Vagina (tissue), 2 donors: ENCODE measurements around the gene ATP8B3. TPM values are rescaled to one million over a fixed set of nuclear protein-coding genes. Genes with fewer than 3 reads are reported as not detected.

Experiments
- DNase-seq, 2 donors: peaks; one replicate each; pipeline ENCODE4 v3.0.0-alpha.2; 2017; ENCODE audit errors: extremely low spot score in 2 of 2
- H3K27ac ChIP-seq: fragments of 200-600 bp; sonication (generic); one replicate; pipeline ENCODE4 v1.5.1; 2019
- H3K27me3 ChIP-seq: fragments of 200-600 bp; sonication (generic); one replicate; pipeline ENCODE4 v1.5.1; 2019
- H3K36me3 ChIP-seq, 2 donors: fragments of 200-600 bp; sonication (generic); one replicate each; pipeline ENCODE4 v1.5.1; 2017 to 2019
- H3K4me1 ChIP-seq: fragments of 200-600 bp; sonication (generic); one replicate; pipeline ENCODE4 v1.5.1; 2019
- H3K4me3 ChIP-seq, 2 donors: fragments of 200-600 bp; sonication (generic); 1 replicate in 1 of 2; 2 replicates in 1 of 2; pipeline ENCODE4 v1.5.1; 2016 to 2019
- H3K9me3 ChIP-seq: fragments of 200-600 bp; sonication (generic); one replicate; pipeline ENCODE4 v1.5.1; 2019
- POLR2A ChIP-seq, 2 donors: fragments of 450-650 bp; IDR thresholded peaks; one replicate each; pipeline ENCODE4 v1.6.1; 2017; ENCODE audit warnings: antibody characterized with exemption in 2 of 2, mild to moderate bottlenecking in 2 of 2, moderate library complexity in 2 of 2
- POLR2AphosphoS5 ChIP-seq, 2 donors: sonication (generic); formaldehyde crosslinking; IDR thresholded peaks; one replicate each; pipeline ENCODE4 v1.9.0; 2017; ENCODE audit warnings: antibody characterized with exemption in 2 of 2, mild to moderate bottlenecking in 2 of 2, low read depth in 1 of 2; ENCODE audit not compliant: insufficient read depth in 1 of 2
- intact Hi-C: fragments of 100-400 bp; cut with DNase I; formaldehyde crosslinking; loops from one replicate; pipeline ENCODE4 v1.15.1; 2023
- total RNA-seq: library from RNA; depleted of rRNA; stranded (reverse); fragments of >200 nt; gene quantifications from one replicate; pipeline ENCODE4 v1.2.3, GENCODE V29; 2016
- TF ChIP-seq, protein P1 (sequence below), 3 experiments: fragments of 450-650 bp in 2 of 3; fragments of 200-600 bp in 1 of 3; sonication (generic) in 1 of 3; IDR thresholded peaks; one replicate each; pipeline ENCODE4 v1.5.1; 2017 to 2019; ENCODE audit warnings: antibody characterized with exemption in 3 of 3, mild to moderate bottlenecking in 2 of 3, moderate library complexity in 2 of 3

The ATP8B3 gene
- total RNA-seq, 1 donor from 2014 or later: 3.2 TPM

DNA sequence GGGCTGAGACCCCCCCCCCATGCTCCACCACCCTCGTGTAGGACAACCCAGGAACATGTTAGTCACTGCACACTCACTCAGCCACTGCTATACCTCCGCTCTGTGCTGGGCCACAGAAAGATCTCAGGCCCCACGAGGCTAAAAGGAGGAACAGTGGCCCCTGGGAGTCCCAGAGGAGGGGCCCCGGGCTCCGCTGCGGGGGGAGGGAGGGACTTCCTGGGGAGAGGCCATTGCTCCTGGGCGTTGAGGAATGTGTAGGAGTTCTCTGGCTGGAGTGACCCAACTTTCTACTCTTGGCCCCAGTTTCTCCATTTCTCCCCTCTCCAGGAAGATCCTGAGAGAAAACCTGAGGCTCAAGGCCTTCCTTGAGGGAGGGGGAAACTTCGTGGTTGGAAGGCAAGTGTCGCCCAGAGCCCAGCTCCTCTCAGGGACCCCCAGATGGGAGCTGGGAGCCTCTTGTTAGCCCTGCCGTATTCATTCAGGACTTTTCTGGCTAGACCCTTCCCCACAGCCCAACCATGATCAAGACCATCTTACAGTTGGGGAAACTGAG lies 45.2 kb downstream of the ATP8B3 start:
- intact Hi-C loops: loop anchor here (5.0 kb wide), 1 partner anchor 220 kb away; no protein-coding TSS in a partner anchor
- Histone ChIP-seq H3K9me3 (peaks cover 10% of the 10 kb centered on the region), H3K36me3 (no peaks in the 10 kb centered on the region), H3K4me3 (no peak overlapping the region), H3K27me3 (peaks cover 7% of the 10 kb centered on the region), H3K27ac (no peak overlapping the region), H3K4me1 (no peaks in the 10 kb centered on the region)
- DNase-seq: no peak
- no peak for TF ChIP-seq POLR2AphosphoS5 (IDR thresholded peaks at IDR 0.05; ENCODE audit: insufficient read depth in 1 of 2, low read depth in 1 of 2)
- TF ChIP-seq, protein P1, sequence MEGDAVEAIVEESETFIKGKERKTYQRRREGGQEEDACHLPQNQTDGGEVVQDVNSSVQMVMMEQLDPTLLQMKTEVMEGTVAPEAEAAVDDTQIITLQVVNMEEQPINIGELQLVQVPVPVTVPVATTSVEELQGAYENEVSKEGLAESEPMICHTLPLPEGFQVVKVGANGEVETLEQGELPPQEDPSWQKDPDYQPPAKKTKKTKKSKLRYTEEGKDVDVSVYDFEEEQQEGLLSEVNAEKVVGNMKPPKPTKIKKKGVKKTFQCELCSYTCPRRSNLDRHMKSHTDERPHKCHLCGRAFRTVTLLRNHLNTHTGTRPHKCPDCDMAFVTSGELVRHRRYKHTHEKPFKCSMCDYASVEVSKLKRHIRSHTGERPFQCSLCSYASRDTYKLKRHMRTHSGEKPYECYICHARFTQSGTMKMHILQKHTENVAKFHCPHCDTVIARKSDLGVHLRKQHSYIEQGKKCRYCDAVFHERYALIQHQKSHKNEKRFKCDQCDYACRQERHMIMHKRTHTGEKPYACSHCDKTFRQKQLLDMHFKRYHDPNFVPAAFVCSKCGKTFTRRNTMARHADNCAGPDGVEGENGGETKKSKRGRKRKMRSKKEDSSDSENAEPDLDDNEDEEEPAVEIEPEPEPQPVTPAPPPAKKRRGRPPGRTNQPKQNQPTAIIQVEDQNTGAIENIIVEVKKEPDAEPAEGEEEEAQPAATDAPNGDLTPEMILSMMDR (IDR thresholded peaks at IDR 0.05): no peak
- TF ChIP-seq POLR2A (IDR thresholded peaks at IDR 0.05): no peak

DNA sequence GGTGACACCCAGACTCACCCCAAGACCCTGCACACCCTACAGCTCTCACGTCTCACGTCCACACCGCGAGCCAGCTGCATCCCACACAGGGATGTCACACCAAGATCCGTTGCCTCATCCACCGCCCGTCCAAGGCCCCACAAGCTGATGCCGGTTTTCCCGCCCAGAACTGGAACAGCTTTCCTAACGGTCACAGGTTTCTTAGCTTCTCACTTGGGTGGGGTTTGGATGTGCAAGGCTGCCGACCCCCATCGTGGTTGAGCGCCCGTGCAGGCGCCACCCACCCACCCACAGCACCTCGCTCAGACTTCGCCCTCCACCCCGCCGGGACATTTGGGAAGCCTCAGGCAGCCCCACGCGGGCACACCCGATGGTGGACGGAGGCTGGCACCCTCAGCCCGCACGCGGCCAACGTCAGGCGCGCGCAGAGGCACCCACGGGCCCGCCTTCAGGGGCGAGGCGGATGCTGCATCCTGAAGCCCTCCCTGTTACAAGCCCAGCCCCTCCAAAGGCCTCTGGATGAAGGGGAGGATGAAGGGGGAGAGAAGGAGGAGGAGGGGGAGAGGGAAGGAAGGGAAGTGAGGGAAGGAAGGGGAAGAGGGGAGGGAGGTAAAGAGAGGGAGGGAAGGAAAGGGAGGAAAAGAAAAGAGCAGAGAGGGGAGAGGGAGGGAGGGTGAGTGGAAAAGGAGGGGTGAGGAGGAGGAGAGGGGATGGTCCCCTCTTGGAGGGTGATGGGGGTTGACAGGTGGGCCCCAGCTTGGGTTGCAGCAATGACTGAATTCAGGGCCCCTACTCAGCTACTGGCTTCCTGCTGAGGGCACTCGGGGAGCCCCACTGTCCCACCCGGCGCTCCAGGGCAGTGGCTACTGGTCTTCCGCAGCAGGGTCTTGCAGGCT lies 45.9 kb downstream of the ATP8B3 start:
- Histone ChIP-seq H3K4me1 (no peaks in the 10 kb centered on the region), H3K36me3 (no peaks in the 10 kb centered on the region), H3K27me3 (peaks cover 9% of the 10 kb centered on the region), H3K4me3 (no peak overlapping the region), H3K27ac (no peak overlapping the region), H3K9me3 (peaks cover 9% of the 10 kb centered on the region)
- TF ChIP-seq POLR2AphosphoS5 (IDR thresholded peaks at IDR 0.05; ENCODE audit: insufficient read depth in 1 of 2, low read depth in 1 of 2): no peak
- TF ChIP-seq POLR2A (IDR thresholded peaks at IDR 0.05): no peak
- TF ChIP-seq, protein P1 (IDR thresholded peaks at IDR 0.05): no peak
- intact Hi-C loops: loop anchor here (5.0 kb wide), 1 partner anchor 219 kb away; no protein-coding TSS in a partner anchor
- no peak for DNase-seq

DNA sequence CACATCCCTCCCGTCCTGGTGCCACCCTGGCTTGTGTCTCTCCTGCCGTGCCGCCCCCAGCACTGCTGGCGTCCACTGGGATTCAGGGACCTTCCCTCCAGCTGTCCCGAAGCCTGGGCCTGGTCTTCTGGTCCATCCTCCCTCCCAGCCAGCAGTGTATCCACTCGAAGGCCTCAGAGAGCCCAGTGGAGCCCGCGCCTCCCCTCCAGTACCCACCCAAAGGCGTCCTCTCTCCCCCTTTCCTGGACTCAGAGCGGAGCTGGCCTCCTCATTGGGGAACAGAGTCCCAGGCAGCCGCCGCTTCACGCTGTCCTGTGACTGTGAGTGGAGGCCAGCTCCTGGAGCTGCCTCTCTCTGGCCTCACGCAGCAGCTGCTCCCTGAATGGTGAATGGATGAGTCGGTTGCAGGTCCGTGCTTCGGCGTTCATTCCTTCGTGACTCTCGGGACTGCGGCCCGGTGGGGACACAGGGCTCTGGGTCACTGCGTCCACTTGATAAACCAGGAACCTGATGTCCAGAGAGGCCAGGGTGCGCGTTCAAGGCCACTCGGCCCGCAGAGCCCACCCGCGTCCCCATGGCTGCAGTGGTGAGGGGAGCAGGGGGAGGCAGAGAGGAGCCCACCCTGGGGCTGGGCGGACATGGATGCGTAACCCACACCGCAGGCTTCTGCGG lies 46.7 kb downstream of the ATP8B3 start:
- Histone ChIP-seq H3K36me3 (no peaks in the 10 kb centered on the region), H3K4me3 (no peak overlapping the region), H3K9me3 (peaks cover 1% of the 10 kb centered on the region), H3K4me1 (no peaks in the 10 kb centered on the region), H3K27me3 (peaks cover 9% of the 10 kb centered on the region), H3K27ac (no peak overlapping the region)
- DNase-seq: no peak
- TF ChIP-seq, protein P1 (IDR thresholded peaks at IDR 0.05): no peak
- TF ChIP-seq POLR2AphosphoS5 (IDR thresholded peaks at IDR 0.05; ENCODE audit: insufficient read depth in 1 of 2, low read depth in 1 of 2) (no peak), POLR2A (IDR thresholded peaks at IDR 0.05) (no peak)
- intact Hi-C loops: loop anchor here (5.0 kb wide), 1 partner anchor 218 kb away; no protein-coding TSS in a partner anchor

DNA sequence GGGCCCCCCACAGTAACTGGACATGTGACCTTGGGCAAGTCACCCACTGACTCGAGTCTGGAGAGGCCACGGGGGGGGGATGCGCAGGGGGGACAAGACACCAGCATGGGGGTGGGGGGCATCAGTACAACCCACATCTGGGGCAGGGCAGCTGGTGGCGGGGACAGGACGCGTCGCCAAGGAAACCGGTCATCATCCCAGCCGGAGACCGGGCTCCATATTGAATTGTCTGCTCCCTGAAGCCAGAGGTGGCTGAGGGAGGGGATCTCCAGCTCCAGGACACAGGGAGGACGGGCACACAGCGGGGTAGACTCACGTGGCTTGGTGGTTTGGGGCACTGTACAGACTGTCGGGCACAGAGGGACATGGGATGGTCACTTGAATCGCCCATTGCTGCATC lies 47.3 kb downstream of the ATP8B3 start:
- H3K36me3 ChIP-seq: no peaks in the 10 kb centered on the region
- no peak overlapping the region for H3K27ac ChIP-seq
- H3K4me3 ChIP-seq: no peak overlapping the region
- peaks cover 9% of the 10 kb centered on the region for H3K27me3 ChIP-seq
- intact Hi-C loops: loop anchor here (5.0 kb wide), 1 partner anchor 217 kb away; no protein-coding TSS in a partner anchor
- TF ChIP-seq POLR2A (IDR thresholded peaks at IDR 0.05) (no peak), POLR2AphosphoS5 (IDR thresholded peaks at IDR 0.05; ENCODE audit: insufficient read depth in 1 of 2, low read depth in 1 of 2) (no peak)
- TF ChIP-seq, protein P1 (IDR thresholded peaks at IDR 0.05): no peak
- DNase-seq: no peak
- H3K9me3 ChIP-seq: no peaks in the 10 kb centered on the region
- no peaks in the 10 kb centered on the region for H3K4me1 ChIP-seq
